CD14-positive monocyte (primary cell): ENCODE measurements around the gene CNTN5. TPM values are rescaled to one million over a fixed set of nuclear protein-coding genes. Genes with fewer than 3 reads are reported as not detected.
"Not testable (repeated sequence)": the region's sequence is repeated elsewhere in the genome, so short reads cannot be mapped to it uniquely, and the experiment has no call there.

Source experiments
- DNase-seq, 3 donors: peaks; one replicate each; pipeline ENCODE4 v3.0.0-alpha.2; 2011 to 2022
- H2AFZ ChIP-seq: 2 replicates; pipeline ENCODE4 v1.6.0; 2012; ENCODE audit warnings: mild to moderate bottlenecking, low read depth, low read length, inconsistent platforms; ENCODE audit not compliant: insufficient read depth, poor library complexity, severe bottlenecking
- H3K27ac ChIP-seq, 2 donors: 1 replicate in 1 of 2; 2 replicates in 1 of 2; pipeline ENCODE4 v1.5.1; 2012 to 2013; ENCODE audit warnings: low read length in 2 of 2, control low read depth in 1 of 2, inconsistent platforms in 1 of 2, low read depth in 1 of 2, mild to moderate bottlenecking in 1 of 2
- H3K27me3 ChIP-seq, 2 donors: one replicate each; pipeline versions ENCODE4 v1.6.0 to v1.6.1; 2011 to 2013; ENCODE audit warnings: low read length in 2 of 2; ENCODE audit not compliant: control insufficient read depth in 2 of 2, insufficient read depth in 2 of 2
- H3K36me3 ChIP-seq, 2 donors: replicated peaks in 1 of 2; 1 replicate in 1 of 2; 2 replicates in 1 of 2; pipeline versions ENCODE4 v1.5.1 to v1.6.1; 2012 to 2013; ENCODE audit warnings: low read length in 2 of 2, control low read depth in 1 of 2, inconsistent platforms in 1 of 2, mild to moderate bottlenecking in 1 of 2; ENCODE audit not compliant: insufficient read depth in 2 of 2, control insufficient read depth in 1 of 2
- H3K4me1 ChIP-seq, 2 donors: 1 replicate in 1 of 2; 2 replicates in 1 of 2; pipeline versions ENCODE4 v1.5.1 to v1.6.1; 2012 to 2013; ENCODE audit warnings: low read length in 2 of 2, control low read depth in 1 of 2, inconsistent platforms in 1 of 2, mild to moderate bottlenecking in 1 of 2, moderate library complexity in 1 of 2; ENCODE audit not compliant: insufficient read depth in 2 of 2, control insufficient read depth in 1 of 2
- H3K4me2 ChIP-seq: replicated peaks from 2 replicates; pipeline ENCODE3; 2012; ENCODE audit warnings: low read length, moderate library complexity, mild to moderate bottlenecking; ENCODE audit not compliant: poor library complexity, severe bottlenecking; ENCODE audit errors: extremely low read depth
- H3K4me3 ChIP-seq, 3 experiments: fragments of 200-600 bp in 1 of 3; sonication (generic) in 1 of 3; replicated peaks in 1 of 3; 1 replicate in 2 of 3; 2 replicates in 1 of 3; pipeline ENCODE4 v1.5.1; 2011 to 2013; ENCODE audit warnings: low read length in 3 of 3, mild to moderate bottlenecking in 3 of 3, control low read depth in 2 of 3, low read depth in 2 of 3, inconsistent platforms in 1 of 3, moderate library complexity in 1 of 3
- H3K79me2 ChIP-seq: 2 replicates; pipeline ENCODE4 v1.6.0; 2012; ENCODE audit warnings: mild to moderate bottlenecking, control low read depth, inconsistent platforms, low read length, moderate library complexity; ENCODE audit not compliant: insufficient read depth
- H3K9ac ChIP-seq: 2 replicates; pipeline ENCODE4 v1.6.0; 2017; ENCODE audit warnings: low read length, mild to moderate bottlenecking; ENCODE audit not compliant: insufficient read depth, poor library complexity, severe bottlenecking
- H3K9me3 ChIP-seq, 2 donors: replicated peaks in 1 of 2; 1 replicate in 1 of 2; 2 replicates in 1 of 2; pipeline versions ENCODE4 v1.5.1 to v1.6.1; 2012 to 2013; ENCODE audit warnings: low read length in 2 of 2, control low read depth in 1 of 2; ENCODE audit not compliant: control insufficient read depth in 1 of 2, insufficient read depth in 1 of 2
- H4K20me1 ChIP-seq: 2 replicates; pipeline ENCODE4 v1.6.0; 2012; ENCODE audit warnings: mild to moderate bottlenecking, low read length, control low read depth, moderate library complexity; ENCODE audit not compliant: insufficient read depth
- H3K27ac Mint-ChIP-seq, 7 donors: one replicate each; pipeline ENCODE4 v1.8.0; 2020; ENCODE audit warnings: mild to moderate bottlenecking in 7 of 7, mixed read lengths in 7 of 7, moderate library complexity in 6 of 7, inconsistent platforms in 2 of 7
- H3K27me3 Mint-ChIP-seq, 3 donors: one replicate each; pipeline ENCODE4 v1.8.0; 2021 to 2022; ENCODE audit warnings: low read depth in 3 of 3, mild to moderate bottlenecking in 3 of 3, mixed read lengths in 3 of 3, moderate library complexity in 3 of 3, inconsistent platforms in 1 of 3
- H3K36me3 Mint-ChIP-seq, 2 donors: one replicate each; pipeline ENCODE4 v1.8.0; 2020; ENCODE audit warnings: mixed read lengths in 2 of 2, inconsistent platforms in 1 of 2, mild to moderate bottlenecking in 1 of 2
- H3K4me1 Mint-ChIP-seq: one replicate; pipeline ENCODE4 v1.8.0; 2020; ENCODE audit warnings: mild to moderate bottlenecking, mixed read lengths
- H3K4me3 Mint-ChIP-seq, 2 donors: one replicate each; pipeline ENCODE4 v1.8.0; 2020; ENCODE audit warnings: mild to moderate bottlenecking in 2 of 2, mixed read lengths in 2 of 2, moderate library complexity in 1 of 2
- H3K9me3 Mint-ChIP-seq, 7 donors: one replicate each; pipeline ENCODE4 v1.8.0; 2020 to 2022; ENCODE audit warnings: mixed read lengths in 7 of 7, mild to moderate bottlenecking in 6 of 7, moderate library complexity in 6 of 7, inconsistent platforms in 2 of 7
- WGBS: methylation state at CpG from one replicate; pipeline ENCODE4 v1.1.5; 2013; ENCODE audit warnings: missing lambda C conversion rate; ENCODE audit not compliant: insufficient coverage; 5-methylcytosine and 5-hydroxymethylcytosine counted together
- intact Hi-C, 2 donors: fragments of 100-400 bp; cut with micrococcal nuclease; formaldehyde crosslinking; loops; one replicate each; pipeline versions ENCODE4 v1.15.0 to v1.15.1; 2023
- polyA plus RNA-seq, 3 donors: library from polyadenylated mRNA; depleted of rRNA in 1 of 3; unstranded in 2 of 3; stranded (reverse) in 1 of 3; fragments of 300-500 nt in 2 of 3; fragments of >200 nt in 1 of 3; fragmentation: Illumina TruSeq in 2 of 3; gene quantifications; 1 replicate in 2 of 3; 2 replicates in 1 of 3; pipeline ENCODE4 v1.2.3, GENCODE V29; 2012 to 2021
- TF ChIP-seq, protein P1 (sequence below): fragments of 200-600 bp; IDR thresholded peaks from one replicate; pipeline ENCODE4 v1.8.0; 2022; ENCODE audit warnings: antibody characterized with exemption, mild to moderate bottlenecking

Gene CNTN5
- polyA plus RNA-seq, 3 donors: not detected

DNA sequence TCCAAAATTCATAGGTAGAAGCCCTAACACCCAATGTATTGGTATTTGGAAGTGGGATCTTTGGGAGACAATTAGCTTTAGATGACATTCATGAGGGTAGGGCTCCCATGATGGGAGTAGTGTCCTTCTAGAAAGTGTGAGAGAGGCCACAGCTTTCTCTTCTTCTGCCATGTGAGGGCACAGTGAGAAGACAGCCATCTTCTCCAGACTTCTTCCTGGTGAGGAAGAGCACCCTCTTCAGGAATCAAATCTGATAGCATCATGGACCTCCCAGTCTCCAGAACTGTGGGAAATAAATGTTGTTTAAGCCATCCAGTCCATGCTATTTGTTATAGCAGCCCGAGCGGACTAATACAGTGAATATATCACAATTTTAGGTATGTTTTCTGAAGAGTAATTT, 96.9 kb downstream of the CNTN5 start:
- no peak for DNase-seq
- TF ChIP-seq, protein P1, sequence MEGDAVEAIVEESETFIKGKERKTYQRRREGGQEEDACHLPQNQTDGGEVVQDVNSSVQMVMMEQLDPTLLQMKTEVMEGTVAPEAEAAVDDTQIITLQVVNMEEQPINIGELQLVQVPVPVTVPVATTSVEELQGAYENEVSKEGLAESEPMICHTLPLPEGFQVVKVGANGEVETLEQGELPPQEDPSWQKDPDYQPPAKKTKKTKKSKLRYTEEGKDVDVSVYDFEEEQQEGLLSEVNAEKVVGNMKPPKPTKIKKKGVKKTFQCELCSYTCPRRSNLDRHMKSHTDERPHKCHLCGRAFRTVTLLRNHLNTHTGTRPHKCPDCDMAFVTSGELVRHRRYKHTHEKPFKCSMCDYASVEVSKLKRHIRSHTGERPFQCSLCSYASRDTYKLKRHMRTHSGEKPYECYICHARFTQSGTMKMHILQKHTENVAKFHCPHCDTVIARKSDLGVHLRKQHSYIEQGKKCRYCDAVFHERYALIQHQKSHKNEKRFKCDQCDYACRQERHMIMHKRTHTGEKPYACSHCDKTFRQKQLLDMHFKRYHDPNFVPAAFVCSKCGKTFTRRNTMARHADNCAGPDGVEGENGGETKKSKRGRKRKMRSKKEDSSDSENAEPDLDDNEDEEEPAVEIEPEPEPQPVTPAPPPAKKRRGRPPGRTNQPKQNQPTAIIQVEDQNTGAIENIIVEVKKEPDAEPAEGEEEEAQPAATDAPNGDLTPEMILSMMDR: no peak
- H3K27ac ChIP-seq: no peak overlapping the region
- H3K9me3 ChIP-seq: peaks cover 0 to 5% of the 10 kb centered on the region in 2 donors
- Mint-ChIP-seq H3K36me3 (no peaks in the 10 kb centered on the region), H3K4me1 (no peaks in the 10 kb centered on the region), H3K27ac (no peak overlapping the region), H3K27me3 (peaks cover 0 to 1% (median 0%) of the 10 kb centered on the region in 3 donors), H3K9me3 (peaks cover 0 to 5% (median 2%) of the 10 kb centered on the region in 7 donors), H3K4me3 (no peak overlapping the region)
- H3K9ac ChIP-seq: no peak overlapping the region
- H3K4me3 ChIP-seq: no peak overlapping the region
- H3K79me2 ChIP-seq: no peaks in the 10 kb centered on the region
- H3K36me3 ChIP-seq: no peaks in the 10 kb centered on the region
- H2AFZ ChIP-seq: no peak overlapping the region
- H3K4me2 ChIP-seq: no peak overlapping the region
- intact Hi-C loops: no loop called here
- no CpG with 5 or more reads among the region's 2 CpGs for WGBS
- H4K20me1 ChIP-seq: no peaks in the 10 kb centered on the region
- H3K4me1 ChIP-seq: no peaks in the 10 kb centered on the region
- no peaks in the 10 kb centered on the region for H3K27me3 ChIP-seq

DNA sequence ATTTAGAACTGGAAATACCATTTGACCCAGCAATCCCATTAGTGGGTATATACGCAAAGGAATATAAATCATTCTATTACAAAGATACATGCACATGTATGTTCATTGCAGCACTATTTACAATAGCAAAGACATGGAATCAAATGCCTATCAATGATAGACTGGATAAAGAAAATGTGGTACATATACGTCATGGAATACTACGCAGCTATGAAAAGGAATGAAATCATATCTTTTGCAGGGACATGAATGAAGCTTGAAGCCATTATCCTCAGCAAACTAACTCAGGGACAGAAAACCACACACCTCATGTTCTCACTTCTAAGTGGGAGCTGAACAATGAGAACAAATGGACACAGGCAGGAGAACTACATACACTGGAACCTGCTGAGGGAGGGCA, 113.1 kb downstream of the CNTN5 start:
- H3K36me3 Mint-ChIP-seq, H3K9me3 ChIP-seq, H3K4me2 ChIP-seq, H3K4me3 ChIP-seq, H3K79me2 ChIP-seq, H3K27me3 Mint-ChIP-seq, H3K9ac ChIP-seq, H3K4me1 Mint-ChIP-seq, H3K4me1 ChIP-seq, H3K4me3 Mint-ChIP-seq, H2AFZ ChIP-seq, H4K20me1 ChIP-seq, H3K27me3 ChIP-seq, DNase-seq, H3K27ac ChIP-seq, H3K27ac Mint-ChIP-seq, H3K36me3 ChIP-seq, intact Hi-C loops: not testable (repeated sequence)
- peaks cover 0 to 14% (median 5%) of the 10 kb centered on the region in 7 donors for H3K9me3 Mint-ChIP-seq
- WGBS: no CpG with 5 or more reads among the region's 3 CpGs
